Upper lobe of left lung (tissue), 6 donors: ENCODE data around the gene EID1. TPM values are rescaled to one million over a fixed set of nuclear protein-coding genes. Genes with fewer than 3 reads are reported as not detected.

Experiments used
- ATAC-seq, 2 donors: fragments of 200-7000 bp; cut with Tn5 transposase; one replicate each; pipeline ENCODE4 v1.9.1; 2022; ENCODE audit warnings: mild to moderate bottlenecking in 2 of 2, moderate library complexity in 2 of 2; ENCODE audit not compliant: low FRiP score in 2 of 2
- DNase-seq, 2 donors: peaks; one replicate each; pipeline ENCODE4 v3.0.0-alpha.2; 2019 to 2020
- H3K27ac ChIP-seq, 4 donors: fragments of 200-600 bp; sonication (generic); one replicate each; pipeline ENCODE4 v1.5.1; 2016 to 2019
- H3K27me3 ChIP-seq, 4 donors: fragments of 200-600 bp; sonication (generic); one replicate each; pipeline ENCODE4 v1.5.1; 2017 to 2019
- H3K36me3 ChIP-seq, 4 donors: fragments of 200-600 bp; sonication (generic); one replicate each; pipeline ENCODE4 v1.5.1; 2016 to 2019
- H3K4me1 ChIP-seq, 4 donors: fragments of 200-600 bp; sonication (generic); one replicate each; pipeline ENCODE4 v1.5.1; 2018 to 2019
- H3K4me3 ChIP-seq, 4 donors: fragments of 200-600 bp; sonication (generic); one replicate each; pipeline ENCODE4 v1.5.1; 2017 to 2019; ENCODE audit warnings: mild to moderate bottlenecking in 2 of 4, moderate library complexity in 1 of 4
- H3K9me3 ChIP-seq, 4 donors: fragments of 200-600 bp; sonication (generic); one replicate each; pipeline ENCODE4 v1.5.1; 2018 to 2019
- EP300 ChIP-seq, 4 donors: sonication (generic); formaldehyde crosslinking; IDR thresholded peaks; one replicate each; pipeline ENCODE4 v1.5.1; 2017; ENCODE audit warnings: antibody characterized with exemption in 4 of 4, control low read depth in 2 of 4
- POLR2A ChIP-seq, 4 donors: fragments of 450-650 bp; IDR thresholded peaks; one replicate each; pipeline ENCODE4 v1.5.1; 2016 to 2017; ENCODE audit warnings: antibody characterized with exemption in 4 of 4, mild to moderate bottlenecking in 2 of 4
- POLR2AphosphoS5 ChIP-seq, 2 donors: sonication (generic); formaldehyde crosslinking; IDR thresholded peaks; one replicate each; pipeline ENCODE4 v1.5.1; 2017; ENCODE audit warnings: antibody characterized with exemption in 2 of 2
- WGBS, 2 donors: methylation state at CpG; one replicate each; pipeline ENCODE4 v1.1.5; 2017 to 2018; 5-methylcytosine and 5-hydroxymethylcytosine counted together
- total RNA-seq, 6 donors: library from RNA; depleted of rRNA in 4 of 6; stranded (reverse); fragments of >200 nt in 4 of 6; gene quantifications; one replicate each; pipeline versions ENCODE4 v1.1.0 to v1.2.1, GENCODE V29; 2016 to 2021
- TF ChIP-seq, protein P1 (sequence below), 6 experiments: fragments of 450-650 bp in 4 of 6; fragments of 200-600 bp in 2 of 6; sonication (generic) in 2 of 6; IDR thresholded peaks; one replicate each; pipeline ENCODE4 v1.5.1; 2016 to 2019; ENCODE audit warnings: antibody characterized with exemption in 6 of 6
- donor health status: DM: no; HTN: no; CAD: no; lungs with moderate emphysema.
- donor health status: DM: no; HTN: yes; CAD: no; lungs with severe emphysema.

EID1 gene
- total RNA-seq, 6 donors from 2014 or later = 56.6 to 147 (median 109) TPM

DNA sequence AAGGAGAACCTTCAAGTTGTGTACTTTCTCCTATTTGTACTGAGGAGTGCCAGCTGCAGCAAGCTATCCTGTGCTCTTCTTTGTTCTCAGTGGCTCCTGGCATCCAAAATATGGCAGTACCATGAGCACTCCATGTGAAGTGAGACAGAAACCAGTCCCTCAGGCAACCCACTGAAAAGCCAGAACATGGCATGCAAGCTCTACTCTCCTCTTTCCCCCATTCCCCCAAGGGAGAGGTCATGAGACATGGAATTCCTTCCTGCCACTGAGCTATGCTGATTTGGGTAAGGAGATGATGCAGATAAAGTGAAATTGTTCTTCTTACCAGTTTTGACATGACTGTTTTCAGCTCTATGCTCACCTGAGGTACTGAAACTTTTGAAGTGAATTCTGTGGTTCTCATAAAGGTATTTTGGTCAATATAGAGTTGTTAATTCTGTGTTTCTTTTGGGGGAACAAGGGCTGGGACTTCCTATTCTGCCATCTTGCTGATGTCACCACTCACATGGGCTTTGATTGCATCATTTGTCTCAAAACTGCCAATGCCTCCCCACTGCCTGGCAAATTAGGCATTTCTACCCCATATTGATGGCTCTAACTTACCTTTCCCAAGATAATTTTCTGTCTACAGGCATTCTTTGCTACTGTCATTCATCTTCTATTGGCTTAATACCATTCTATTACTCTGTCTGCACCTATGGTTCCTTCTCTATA lies 44.3 kb upstream of the EID1 start:
- DNase-seq (no peak), ATAC-seq (no peak)
- Histone ChIP-seq H3K27me3 (no peaks in the 10 kb centered on the region), H3K4me3 (no peak overlapping the region), H3K4me1 (no peaks in the 10 kb centered on the region), H3K9me3 (peaks cover 0 to 9% (median 2%) of the 10 kb centered on the region in 4 donors), H3K36me3 (no peaks in the 10 kb centered on the region), H3K27ac (no peak overlapping the region)
- TF ChIP-seq, protein P1, sequence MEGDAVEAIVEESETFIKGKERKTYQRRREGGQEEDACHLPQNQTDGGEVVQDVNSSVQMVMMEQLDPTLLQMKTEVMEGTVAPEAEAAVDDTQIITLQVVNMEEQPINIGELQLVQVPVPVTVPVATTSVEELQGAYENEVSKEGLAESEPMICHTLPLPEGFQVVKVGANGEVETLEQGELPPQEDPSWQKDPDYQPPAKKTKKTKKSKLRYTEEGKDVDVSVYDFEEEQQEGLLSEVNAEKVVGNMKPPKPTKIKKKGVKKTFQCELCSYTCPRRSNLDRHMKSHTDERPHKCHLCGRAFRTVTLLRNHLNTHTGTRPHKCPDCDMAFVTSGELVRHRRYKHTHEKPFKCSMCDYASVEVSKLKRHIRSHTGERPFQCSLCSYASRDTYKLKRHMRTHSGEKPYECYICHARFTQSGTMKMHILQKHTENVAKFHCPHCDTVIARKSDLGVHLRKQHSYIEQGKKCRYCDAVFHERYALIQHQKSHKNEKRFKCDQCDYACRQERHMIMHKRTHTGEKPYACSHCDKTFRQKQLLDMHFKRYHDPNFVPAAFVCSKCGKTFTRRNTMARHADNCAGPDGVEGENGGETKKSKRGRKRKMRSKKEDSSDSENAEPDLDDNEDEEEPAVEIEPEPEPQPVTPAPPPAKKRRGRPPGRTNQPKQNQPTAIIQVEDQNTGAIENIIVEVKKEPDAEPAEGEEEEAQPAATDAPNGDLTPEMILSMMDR (IDR thresholded peaks at IDR 0.05) = no peak
- TF ChIP-seq POLR2A (IDR thresholded peaks at IDR 0.05) = no peak
- no peak for TF ChIP-seq POLR2AphosphoS5 (IDR thresholded peaks at IDR 0.05)
- no peak for TF ChIP-seq EP300 (IDR thresholded peaks at IDR 0.05)

DNA sequence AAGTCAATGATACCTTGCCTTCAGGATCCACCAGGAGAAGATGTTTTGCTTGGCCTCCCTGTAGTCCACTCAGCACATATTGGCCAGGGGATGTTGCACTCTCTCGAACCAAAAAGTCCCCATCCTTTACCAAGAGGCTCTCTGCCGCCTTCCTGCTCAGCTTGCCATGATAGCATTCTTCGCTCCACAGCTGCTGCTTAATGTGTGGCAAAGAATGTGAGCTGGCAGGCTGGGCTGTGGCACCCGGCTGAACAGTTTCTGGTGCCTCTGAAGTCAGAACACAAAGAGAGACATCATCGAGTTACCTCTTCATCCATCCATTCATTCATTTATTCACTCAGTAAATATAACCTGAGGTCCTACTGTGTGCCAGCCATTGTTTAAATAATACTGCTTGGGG lies 43.2 kb upstream of the EID1 start:
- TF ChIP-seq, protein P1 (IDR thresholded peaks at IDR 0.05) = no peak
- TF ChIP-seq POLR2AphosphoS5 (IDR thresholded peaks at IDR 0.05) (no peak), POLR2A (IDR thresholded peaks at IDR 0.05) (no peak), EP300 (IDR thresholded peaks at IDR 0.05) (no peak)
- H3K36me3 ChIP-seq = no peaks in the 10 kb centered on the region

GRCh38 chr15:48842501-48842900 lies 35.4 kb upstream of the EID1 start:
- DNase-seq = no peak
- no peak overlapping the region for H3K4me3 ChIP-seq
- no peak for ATAC-seq
- no peaks in the 10 kb centered on the region for H3K27me3 ChIP-seq
- TF ChIP-seq POLR2A (IDR thresholded peaks at IDR 0.05) = no peak
- no peak for TF ChIP-seq EP300 (IDR thresholded peaks at IDR 0.05)
- TF ChIP-seq POLR2AphosphoS5 (IDR thresholded peaks at IDR 0.05) = no peak
- TF ChIP-seq, protein P1 (IDR thresholded peaks at IDR 0.05) = no peak
- no peaks in the 10 kb centered on the region for H3K36me3 ChIP-seq
- WGBS, 2 donors = 79 to 83% methylated on average over 6 of the region's 6 CpGs
- no peaks in the 10 kb centered on the region for H3K4me1 ChIP-seq
- H3K9me3 ChIP-seq = no peaks in the 10 kb centered on the region
- no peak overlapping the region for H3K27ac ChIP-seq

More for the DNA sequence above, 43.2 kb upstream of the EID1 start:
- no peaks in the 10 kb centered on the region for H3K4me1 ChIP-seq
- no peak for ATAC-seq
- no peaks in the 10 kb centered on the region for H3K27me3 ChIP-seq
- H3K27ac ChIP-seq = no peak overlapping the region
- peaks cover 0 to 9% (median 2%) of the 10 kb centered on the region in 4 donors for H3K9me3 ChIP-seq
- DNase-seq = no peak
- WGBS, 2 donors = 86 to 95% methylated on average over 5 of the region's 5 CpGs
- H3K4me3 ChIP-seq = no peak overlapping the region

DNA sequence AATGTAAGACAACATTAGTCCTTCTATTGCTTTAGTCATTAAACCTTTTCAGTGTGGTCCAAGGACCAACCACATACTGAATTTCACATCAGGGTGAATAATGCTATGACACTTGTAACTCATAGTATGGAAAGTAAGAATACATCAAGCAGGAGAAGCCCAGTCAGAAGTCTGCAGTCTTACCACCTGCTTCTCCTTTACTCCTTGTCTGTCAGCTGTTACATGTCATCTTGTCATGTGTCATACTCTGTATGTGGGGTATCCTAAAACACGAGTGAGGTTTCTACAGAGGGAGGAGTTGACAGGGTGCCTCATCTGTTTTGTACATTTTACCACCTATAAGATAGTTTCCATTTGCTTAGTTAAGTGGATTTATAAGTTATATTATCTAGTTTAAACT lies 32.8 kb upstream of the EID1 start:
- no peak for ATAC-seq
- Histone ChIP-seq H3K36me3 (no peaks in the 10 kb centered on the region), H3K27me3 (no peaks in the 10 kb centered on the region), H3K9me3 (no peaks in the 10 kb centered on the region), H3K4me3 (no peak overlapping the region), H3K4me1 (no peaks in the 10 kb centered on the region), H3K27ac (no peak overlapping the region)
- no peak for DNase-seq
- no peak for TF ChIP-seq POLR2A (IDR thresholded peaks at IDR 0.05)
- no peak for TF ChIP-seq POLR2AphosphoS5 (IDR thresholded peaks at IDR 0.05)
- TF ChIP-seq EP300 (IDR thresholded peaks at IDR 0.05) = no peak
- TF ChIP-seq, protein P1 (IDR thresholded peaks at IDR 0.05) = no peak
- WGBS, 2 donors = 70 to 78% methylated on average over 1 of the region's 1 CpG

GRCh38 chr15:48850648-48851047 lies 27.3 kb upstream of the EID1 start:
- Histone ChIP-seq H3K4me1 (peaks cover 0 to 2% (median 0%) of the 10 kb centered on the region in 4 donors), H3K9me3 (no peaks in the 10 kb centered on the region), H3K27ac (no peak overlapping the region), H3K36me3 (no peaks in the 10 kb centered on the region), H3K4me3 (no peak overlapping the region), H3K27me3 (no peaks in the 10 kb centered on the region)
- ATAC-seq (no peak), DNase-seq (no peak)
- WGBS, 2 donors = 81 to 89% methylated on average over 2 of the region's 2 CpGs
- no peak for TF ChIP-seq EP300 (IDR thresholded peaks at IDR 0.05)
- no peak for TF ChIP-seq POLR2AphosphoS5 (IDR thresholded peaks at IDR 0.05)
- TF ChIP-seq, protein P1 (IDR thresholded peaks at IDR 0.05) = no peak
- no peak for TF ChIP-seq POLR2A (IDR thresholded peaks at IDR 0.05)
